Liver (tissue), 9 donors: ENCODE measurements around the gene CEP131. TPM values are rescaled to one million over a fixed set of nuclear protein-coding genes. Genes with fewer than 3 reads are reported as not detected.

Experiments used
- DNase-seq: peaks from one replicate; pipeline ENCODE4 v3.0.0-alpha.2; 2017; ENCODE audit warnings: low spot score
- H3K27ac ChIP-seq, 2 donors: one replicate each; pipeline ENCODE4 v1.7.0; 2013; ENCODE audit warnings: inconsistent platforms in 2 of 2, low read length in 2 of 2, control low read depth in 1 of 2, low read depth in 1 of 2, mild to moderate bottlenecking in 1 of 2
- H3K27me3 ChIP-seq, 4 donors: one replicate each; pipeline versions ENCODE4 v1.6.1 to v1.7.0; 2013; ENCODE audit warnings: low read length in 3 of 4, inconsistent platforms in 1 of 4, mild to moderate bottlenecking in 1 of 4, moderate library complexity in 1 of 4; ENCODE audit not compliant: control insufficient read depth in 4 of 4, insufficient read depth in 4 of 4
- H3K36me3 ChIP-seq, 4 donors: one replicate each; pipeline versions ENCODE4 v1.6.1 to v1.7.0; 2013; ENCODE audit warnings: low read length in 3 of 4, mild to moderate bottlenecking in 3 of 4, low read depth in 1 of 4, moderate library complexity in 1 of 4; ENCODE audit not compliant: control insufficient read depth in 4 of 4, insufficient read depth in 3 of 4
- H3K4me1 ChIP-seq, 4 donors: one replicate each; pipeline versions ENCODE4 v1.6.1 to v1.7.0; 2013; ENCODE audit warnings: low read length in 3 of 4, mild to moderate bottlenecking in 3 of 4, moderate library complexity in 1 of 4; ENCODE audit not compliant: control insufficient read depth in 4 of 4, insufficient read depth in 4 of 4
- H3K4me3 ChIP-seq, 3 donors: one replicate each; pipeline versions ENCODE4 v1.6.1 to v1.7.0; 2013; ENCODE audit warnings: low read length in 3 of 3, control low read depth in 1 of 3, low read depth in 1 of 3, mild to moderate bottlenecking in 1 of 3
- H3K9ac ChIP-seq, 2 donors: one replicate each; pipeline ENCODE4 v1.7.0; 2013; ENCODE audit warnings: low read length in 2 of 2, mild to moderate bottlenecking in 2 of 2, moderate library complexity in 2 of 2, control low read depth in 1 of 2, low read depth in 1 of 2
- H3K9me3 ChIP-seq, 4 donors: one replicate each; pipeline versions ENCODE4 v1.6.1 to v1.7.0; 2013; ENCODE audit warnings: low read length in 3 of 4; ENCODE audit not compliant: control insufficient read depth in 4 of 4
- EGR1 ChIP-seq, 2 donors: IDR thresholded peaks; 2 replicates each; pipeline ENCODE4 v1.6.1; 2016 to 2018; ENCODE audit warnings: antibody characterized with exemption in 2 of 2, low read depth in 2 of 2
- HNF4A ChIP-seq, 2 donors: conservative IDR thresholded peaks; 2 replicates each; pipeline ENCODE4 v1.6.1; 2016; ENCODE audit warnings: antibody characterized with exemption in 2 of 2, mild to moderate bottlenecking in 2 of 2
- HNF4G ChIP-seq: IDR thresholded peaks from 2 replicates; pipeline ENCODE4 v1.6.1; 2016; ENCODE audit warnings: antibody characterized with exemption
- JUND ChIP-seq, 2 donors: IDR thresholded peaks; 2 replicates each; pipeline ENCODE4 v1.6.1; 2016; ENCODE audit warnings: antibody characterized with exemption in 2 of 2
- MAX ChIP-seq: IDR thresholded peaks from 2 replicates; pipeline ENCODE4 v1.6.1; 2016; ENCODE audit warnings: antibody characterized with exemption
- NR2F2 ChIP-seq: IDR thresholded peaks from 2 replicates; pipeline ENCODE4 v1.6.1; 2016; ENCODE audit warnings: antibody characterized with exemption
- RAD21 ChIP-seq, 2 donors: IDR thresholded peaks; 2 replicates each; pipeline ENCODE4 v1.6.1; 2016; ENCODE audit warnings: antibody characterized with exemption in 2 of 2, mild to moderate bottlenecking in 2 of 2
- RXRA ChIP-seq, 2 donors: IDR thresholded peaks; 2 replicates each; pipeline ENCODE4 v1.6.1; 2017 to 2018; ENCODE audit warnings: antibody characterized with exemption in 2 of 2, mild to moderate bottlenecking in 1 of 2
- SP1 ChIP-seq: IDR thresholded peaks from 2 replicates; pipeline ENCODE4 v1.6.1; 2018; ENCODE audit warnings: antibody characterized with exemption, mild to moderate bottlenecking
- TAF1 ChIP-seq: conservative IDR thresholded peaks from 2 replicates; pipeline ENCODE4 v1.6.1; 2016; ENCODE audit warnings: antibody characterized with exemption, mild to moderate bottlenecking
- YY1 ChIP-seq: IDR thresholded peaks from 2 replicates; pipeline ENCODE4 v1.6.1; 2016; ENCODE audit warnings: antibody characterized with exemption, mild to moderate bottlenecking
- ZBTB33 ChIP-seq: IDR thresholded peaks from 2 replicates; pipeline ENCODE4 v1.6.1; 2016; ENCODE audit warnings: antibody characterized with exemption
- WGBS: extraction: QIAGEN DNeasy Blood & Tissue Kit; methylation state at CpG from one replicate; pipeline ENCODE4 v1.1.7; 2013; 5-methylcytosine and 5-hydroxymethylcytosine counted together
- polyA plus RNA-seq, 2 donors: library from polyadenylated mRNA; stranded (reverse) in 1 of 2; unstranded in 1 of 2; fragments of 200-250 nt in 1 of 2; fragments of >200 nt in 1 of 2; fragmentation: Nextera tagmentation in 1 of 2; extraction: Ambion mirVana in 1 of 2; gene quantifications; one replicate each; pipeline versions ENCODE4 v1.2.1 to v1.2.3, GENCODE V29; 2013 to 2015
- total RNA-seq, 2 donors: library from RNA; depleted of rRNA; stranded (reverse); fragments of >200 nt; gene quantifications; one replicate each; pipeline ENCODE4 v1.2.3, GENCODE V29; 2014
- TF ChIP-seq, protein P1 (sequence below): IDR thresholded peaks from 2 replicates; pipeline ENCODE4 v1.6.1; 2016; ENCODE audit warnings: antibody characterized with exemption
- TF ChIP-seq, protein P2 (sequence below): fragments of 150-350 bp; IDR thresholded peaks from 2 replicates; pipeline ENCODE4 v1.5.1; 2017; ENCODE audit warnings: improper control_type of control experiment, low read depth, low read length; ENCODE audit not compliant: missing input control
- TF ChIP-seq, protein P3 (sequence below): IDR thresholded peaks from 2 replicates; pipeline ENCODE4 v1.6.1; 2016; ENCODE audit warnings: antibody characterized with exemption, mild to moderate bottlenecking
- donor health status: healthy.
- donor health status: healthy.
- donor health status: healthy.
- donor health status: healthy.
- donor health status: healthy.

Gene CEP131
- total and polyA plus RNA-seq, 4 donors: 0.71 to 6.3 (median 2.2) TPM

GRCh38 chr17:81198826-81199481 is 23.8 kb downstream of the CEP131 start:
- no peaks in the 10 kb centered on the region for H3K36me3 ChIP-seq
- no peaks in the 10 kb centered on the region for H3K9me3 ChIP-seq
- no peak for DNase-seq
- H3K4me3 ChIP-seq: no peak overlapping the region
- H3K4me1 ChIP-seq: no peaks in the 10 kb centered on the region
- 95% methylated on average over 22 of the region's 22 CpGs for WGBS
- H3K9ac ChIP-seq: no peak overlapping the region
- TF ChIP-seq TAF1 (no peak), YY1 (no peak), HNF4G (no peak), JUND (IDR thresholded peaks at IDR 0.05) (no peak), SP1 (no peak), NR2F2 (no peak)
- TF ChIP-seq, protein P1, sequence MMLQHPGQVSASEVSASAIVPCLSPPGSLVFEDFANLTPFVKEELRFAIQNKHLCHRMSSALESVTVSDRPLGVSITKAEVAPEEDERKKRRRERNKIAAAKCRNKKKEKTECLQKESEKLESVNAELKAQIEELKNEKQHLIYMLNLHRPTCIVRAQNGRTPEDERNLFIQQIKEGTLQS: no peak
- TF ChIP-seq, protein P2, sequence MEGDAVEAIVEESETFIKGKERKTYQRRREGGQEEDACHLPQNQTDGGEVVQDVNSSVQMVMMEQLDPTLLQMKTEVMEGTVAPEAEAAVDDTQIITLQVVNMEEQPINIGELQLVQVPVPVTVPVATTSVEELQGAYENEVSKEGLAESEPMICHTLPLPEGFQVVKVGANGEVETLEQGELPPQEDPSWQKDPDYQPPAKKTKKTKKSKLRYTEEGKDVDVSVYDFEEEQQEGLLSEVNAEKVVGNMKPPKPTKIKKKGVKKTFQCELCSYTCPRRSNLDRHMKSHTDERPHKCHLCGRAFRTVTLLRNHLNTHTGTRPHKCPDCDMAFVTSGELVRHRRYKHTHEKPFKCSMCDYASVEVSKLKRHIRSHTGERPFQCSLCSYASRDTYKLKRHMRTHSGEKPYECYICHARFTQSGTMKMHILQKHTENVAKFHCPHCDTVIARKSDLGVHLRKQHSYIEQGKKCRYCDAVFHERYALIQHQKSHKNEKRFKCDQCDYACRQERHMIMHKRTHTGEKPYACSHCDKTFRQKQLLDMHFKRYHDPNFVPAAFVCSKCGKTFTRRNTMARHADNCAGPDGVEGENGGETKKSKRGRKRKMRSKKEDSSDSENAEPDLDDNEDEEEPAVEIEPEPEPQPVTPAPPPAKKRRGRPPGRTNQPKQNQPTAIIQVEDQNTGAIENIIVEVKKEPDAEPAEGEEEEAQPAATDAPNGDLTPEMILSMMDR: no peak
- TF ChIP-seq, protein P3, sequence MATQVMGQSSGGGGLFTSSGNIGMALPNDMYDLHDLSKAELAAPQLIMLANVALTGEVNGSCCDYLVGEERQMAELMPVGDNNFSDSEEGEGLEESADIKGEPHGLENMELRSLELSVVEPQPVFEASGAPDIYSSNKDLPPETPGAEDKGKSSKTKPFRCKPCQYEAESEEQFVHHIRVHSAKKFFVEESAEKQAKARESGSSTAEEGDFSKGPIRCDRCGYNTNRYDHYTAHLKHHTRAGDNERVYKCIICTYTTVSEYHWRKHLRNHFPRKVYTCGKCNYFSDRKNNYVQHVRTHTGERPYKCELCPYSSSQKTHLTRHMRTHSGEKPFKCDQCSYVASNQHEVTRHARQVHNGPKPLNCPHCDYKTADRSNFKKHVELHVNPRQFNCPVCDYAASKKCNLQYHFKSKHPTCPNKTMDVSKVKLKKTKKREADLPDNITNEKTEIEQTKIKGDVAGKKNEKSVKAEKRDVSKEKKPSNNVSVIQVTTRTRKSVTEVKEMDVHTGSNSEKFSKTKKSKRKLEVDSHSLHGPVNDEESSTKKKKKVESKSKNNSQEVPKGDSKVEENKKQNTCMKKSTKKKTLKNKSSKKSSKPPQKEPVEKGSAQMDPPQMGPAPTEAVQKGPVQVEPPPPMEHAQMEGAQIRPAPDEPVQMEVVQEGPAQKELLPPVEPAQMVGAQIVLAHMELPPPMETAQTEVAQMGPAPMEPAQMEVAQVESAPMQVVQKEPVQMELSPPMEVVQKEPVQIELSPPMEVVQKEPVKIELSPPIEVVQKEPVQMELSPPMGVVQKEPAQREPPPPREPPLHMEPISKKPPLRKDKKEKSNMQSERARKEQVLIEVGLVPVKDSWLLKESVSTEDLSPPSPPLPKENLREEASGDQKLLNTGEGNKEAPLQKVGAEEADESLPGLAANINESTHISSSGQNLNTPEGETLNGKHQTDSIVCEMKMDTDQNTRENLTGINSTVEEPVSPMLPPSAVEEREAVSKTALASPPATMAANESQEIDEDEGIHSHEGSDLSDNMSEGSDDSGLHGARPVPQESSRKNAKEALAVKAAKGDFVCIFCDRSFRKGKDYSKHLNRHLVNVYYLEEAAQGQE: no peak
- H3K27me3 ChIP-seq: no peaks in the 10 kb centered on the region
- no peak overlapping the region for H3K27ac ChIP-seq

DNA sequence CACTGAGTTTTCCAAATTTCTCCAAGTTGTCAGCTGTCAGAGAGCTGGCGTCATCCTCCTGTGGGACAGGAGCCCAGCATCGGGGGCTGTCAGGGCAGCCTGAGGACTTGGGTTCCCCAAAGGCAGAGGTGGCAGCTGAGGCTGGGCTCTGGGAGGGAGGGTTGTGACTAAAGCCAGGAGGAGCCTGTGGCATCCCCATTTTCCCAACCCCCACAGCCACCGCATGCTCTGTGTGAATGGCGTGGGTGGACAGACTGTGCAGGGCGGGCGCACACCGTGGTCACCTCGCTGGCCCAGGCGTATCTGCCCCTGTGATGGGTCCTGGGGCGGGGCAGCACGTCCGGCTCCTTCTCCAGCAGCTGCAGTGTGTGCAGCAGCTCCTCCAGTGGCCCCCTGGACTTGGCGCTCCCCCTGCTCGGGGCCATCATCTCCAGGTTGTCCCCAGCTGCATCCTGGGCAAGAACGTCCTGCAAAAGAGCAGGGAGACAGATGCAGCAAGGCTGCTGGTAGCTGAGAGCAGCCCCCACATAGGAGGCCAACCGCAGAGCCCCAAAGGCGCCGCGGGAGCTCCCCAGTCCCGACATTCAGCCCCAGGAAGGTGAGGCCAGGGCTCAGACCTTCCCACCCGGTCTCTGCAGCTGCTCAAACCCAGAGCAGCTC is 24.8 kb downstream of the CEP131 start:
- no peaks in the 10 kb centered on the region for H3K27me3 ChIP-seq
- no peak overlapping the region for H3K4me3 ChIP-seq
- WGBS: 96% methylated on average over 21 of the region's 21 CpGs
- no peaks in the 10 kb centered on the region for H3K4me1 ChIP-seq
- no peak overlapping the region for H3K9ac ChIP-seq
- DNase-seq: no peak
- H3K27ac ChIP-seq: no peak overlapping the region
- no peaks in the 10 kb centered on the region for H3K9me3 ChIP-seq
- no peaks in the 10 kb centered on the region for H3K36me3 ChIP-seq
- no peak for TF ChIP-seq TAF1
- TF ChIP-seq MAX: no peak
- TF ChIP-seq, protein P2: no peak
- TF ChIP-seq RXRA (IDR thresholded peaks at IDR 0.05): no peak
- no peak for TF ChIP-seq NR2F2
- TF ChIP-seq, protein P1: no peak
- TF ChIP-seq, protein P3: no peak
- TF ChIP-seq SP1: no peak
- TF ChIP-seq HNF4A (conservative IDR thresholded peaks at IDR 0.05): no peak
- no peak for TF ChIP-seq EGR1 (IDR thresholded peaks at IDR 0.05; ENCODE audit: low read depth in 2 of 2)
- no peak for TF ChIP-seq JUND (IDR thresholded peaks at IDR 0.05)
- TF ChIP-seq HNF4G: no peak
- TF ChIP-seq ZBTB33: no peak
- no peak for TF ChIP-seq YY1
- TF ChIP-seq RAD21 (IDR thresholded peaks at IDR 0.05): no peak
